Activated CD8-positive, alpha-beta memory T cell treated with anti-CD3 and anti-CD28 coated beads for 24 hours (primary cell): Measurements from ENCODE around the gene C2orf76.

ENCODE experiments used
- DNase-seq: peaks from one replicate; pipeline ENCODE4 v3.0.0-alpha.2; 2020

The C2orf76 gene

GRCh38 chr2:119293254-119293653, 73.4 kb downstream of the C2orf76 start:
- no peak for DNase-seq

DNA sequence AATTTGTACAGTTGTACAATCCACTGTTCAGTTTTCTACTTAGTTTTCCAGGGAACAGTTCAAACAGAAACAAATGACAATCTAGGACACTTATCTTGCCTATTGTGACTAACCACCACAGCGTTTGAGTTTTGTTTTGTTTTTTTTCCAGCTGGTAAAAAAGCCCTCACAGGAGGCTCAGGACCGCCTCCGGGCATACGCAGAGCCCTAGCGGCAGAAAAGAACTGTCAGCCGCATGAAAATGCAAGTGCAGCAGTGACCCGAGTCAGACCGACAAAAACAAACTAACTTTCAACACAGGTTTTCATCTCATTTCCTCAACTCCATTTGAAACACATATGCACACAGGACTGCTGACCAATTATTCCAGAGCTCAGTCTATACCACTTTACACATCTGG, 74.4 kb downstream of the C2orf76 start:
- no peak for DNase-seq

DNA sequence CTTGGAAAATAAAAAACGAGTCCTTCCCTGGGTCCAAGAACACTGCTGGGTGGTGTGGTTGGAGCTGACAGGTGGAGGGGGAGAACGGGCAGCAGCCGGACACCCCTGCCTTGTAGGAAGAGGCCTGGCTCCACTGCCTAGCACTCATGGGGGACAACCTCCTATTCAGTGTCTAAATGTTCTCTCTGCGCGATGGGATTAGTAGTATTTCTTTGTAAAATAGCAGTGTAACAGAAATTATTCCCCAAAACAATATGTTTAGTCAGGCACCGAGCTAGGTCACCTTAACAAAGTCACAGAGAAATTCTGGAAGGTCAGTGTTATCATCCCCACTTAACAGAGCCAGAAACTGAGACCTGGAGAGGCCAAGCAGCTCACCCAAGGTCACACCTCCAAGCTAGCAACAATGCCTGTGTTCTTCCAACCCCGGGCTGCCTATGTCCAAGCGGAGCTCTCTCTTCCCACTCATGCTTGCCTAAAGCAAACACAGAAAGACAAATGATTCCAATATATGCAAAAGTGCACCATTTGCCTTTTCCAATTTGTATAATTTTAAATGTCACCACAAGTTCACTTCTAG, 75.0 kb downstream of the C2orf76 start:
- no peak for DNase-seq

DNA sequence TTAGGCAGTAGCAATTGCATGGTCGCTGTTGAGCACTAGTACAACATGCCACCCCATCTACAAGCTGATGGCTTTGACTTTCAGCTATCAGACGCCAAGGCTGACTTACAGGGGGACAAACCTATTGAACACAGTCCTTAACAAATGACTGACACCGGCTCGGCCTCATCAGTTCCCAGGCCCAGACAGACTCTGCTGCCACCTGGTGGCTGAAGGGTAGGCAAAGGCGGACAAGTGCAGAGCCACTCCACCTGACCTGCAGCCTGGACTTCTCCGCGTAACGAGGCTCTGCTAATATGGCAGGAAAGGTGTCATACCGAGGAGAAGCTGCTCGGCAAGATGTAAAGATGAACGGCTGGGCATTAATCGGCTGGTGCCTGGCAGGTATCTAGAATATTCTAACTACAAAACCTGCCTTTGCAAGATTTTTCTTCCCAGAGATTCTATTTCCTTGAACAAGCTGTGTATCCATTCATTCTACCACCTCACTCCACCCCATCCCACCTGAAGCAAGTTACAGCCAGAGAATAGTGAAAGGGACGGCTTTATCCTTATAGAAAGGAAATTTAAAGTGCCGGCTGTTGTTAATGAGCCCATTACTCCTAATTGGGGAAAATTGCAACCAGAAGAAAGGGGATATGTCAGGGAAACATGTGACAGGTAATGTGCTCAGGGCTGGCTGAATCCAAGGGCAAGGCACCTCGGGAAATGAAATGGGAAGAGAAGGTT, 75.6 kb downstream of the C2orf76 start:
- peak; percentile 84 for DNase-seq

DNA sequence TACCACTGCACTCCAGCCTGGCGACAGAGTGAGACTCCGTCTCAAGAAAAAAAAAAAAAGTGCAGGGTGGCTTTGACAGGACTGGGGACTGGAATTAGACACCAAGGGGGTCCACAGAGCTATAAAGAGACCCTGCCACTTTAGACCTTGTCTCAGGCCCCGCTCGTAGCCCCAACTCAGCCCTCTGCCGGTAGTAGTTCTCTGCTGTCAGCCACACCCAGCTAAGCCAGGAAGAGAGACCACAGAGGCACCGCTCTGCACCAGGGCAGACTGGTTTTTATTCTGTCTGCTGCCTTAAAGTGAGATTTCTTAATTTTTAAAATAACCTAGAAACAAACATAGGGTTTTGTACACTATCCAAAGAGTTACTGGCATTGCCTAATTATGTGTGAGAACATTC, 77.0 kb downstream of the C2orf76 start:
- no peak for DNase-seq

GRCh38 chr2:119289093-119289492, 77.5 kb downstream of the C2orf76 start:
- no peak for DNase-seq

GRCh38 chr2:119288576-119288975, 78.1 kb downstream of the C2orf76 start:
- peak; percentile 33 for DNase-seq

DNA sequence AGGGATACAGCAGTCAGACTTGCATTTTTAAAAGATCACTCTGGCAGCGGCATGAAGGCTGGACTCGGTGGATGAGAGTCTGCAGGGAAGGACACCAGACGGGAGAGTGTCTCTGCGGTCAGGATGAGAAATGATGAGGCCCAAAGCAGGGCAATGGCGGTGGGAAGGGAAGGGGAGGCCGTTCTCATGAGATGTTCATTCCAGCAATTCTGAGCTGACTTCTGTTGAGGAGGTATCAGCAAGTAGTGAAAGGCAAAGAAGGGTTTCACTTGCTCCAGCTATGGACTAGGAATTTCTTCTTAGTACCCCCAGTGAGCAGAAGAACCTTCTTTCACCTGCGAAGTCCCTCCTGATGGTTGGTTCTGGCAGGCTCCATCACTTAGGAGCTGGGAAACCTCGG, 80.0 kb downstream of the C2orf76 start:
- no peak for DNase-seq

DNA sequence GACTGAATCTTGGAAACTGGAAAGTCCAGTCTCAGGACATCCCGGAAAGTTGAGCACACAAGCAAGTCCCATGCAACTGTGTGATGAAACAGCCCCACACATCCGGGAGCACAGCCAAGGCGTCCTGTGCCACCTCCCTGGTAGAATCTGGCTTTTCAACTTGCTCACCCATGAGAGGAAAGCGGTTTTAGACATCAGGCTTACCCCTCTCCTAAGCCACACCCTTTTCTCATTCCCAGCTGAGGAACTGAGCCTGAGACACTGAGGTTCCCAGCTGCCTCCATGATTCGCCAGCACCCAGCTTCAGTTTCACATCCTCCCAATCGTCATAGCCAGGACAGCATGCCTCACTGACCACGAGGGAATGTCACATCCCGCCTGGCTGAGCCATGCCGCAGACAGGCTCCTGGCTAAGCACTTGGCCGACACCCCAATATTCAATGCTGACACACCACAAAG, 82.7 kb downstream of the C2orf76 start:
- DNase-seq, result no peak

- DNase-seq, result no peak
These were observed 83.6 kb downstream of the C2orf76 start for GRCh38 chr2:119282996-119283511.

- DNase-seq, result no peak
These were observed 84.3 kb downstream of the C2orf76 start for GRCh38 chr2:119282146-119282995.

- DNase-seq, result no peak
These were observed 86.0 kb downstream of the C2orf76 start for GRCh38 chr2:119280680-119281079.

GRCh38 chr2:119279666-119280065, 87.0 kb downstream of the C2orf76 start:
- DNase-seq, result no peak

DNA sequence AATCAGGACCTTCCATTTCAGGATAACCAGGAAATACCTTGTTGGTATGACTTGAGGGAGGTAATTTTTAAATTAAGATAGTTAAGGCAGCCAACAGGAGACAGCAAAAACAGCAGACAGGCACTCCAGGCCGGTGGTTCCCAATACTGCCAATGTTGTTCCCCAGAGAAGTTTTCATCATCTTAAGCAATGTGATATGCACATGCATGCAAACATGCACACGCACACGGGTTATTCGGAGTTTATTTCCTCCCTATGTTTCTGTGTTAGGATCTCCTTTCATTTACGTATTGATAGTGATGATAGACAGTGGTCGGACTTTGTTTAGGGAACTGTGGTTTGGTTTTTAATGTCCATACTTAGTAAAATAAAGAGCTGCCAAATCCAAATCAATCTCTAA, 87.7 kb downstream of the C2orf76 start:
- DNase-seq, result no peak

DNA sequence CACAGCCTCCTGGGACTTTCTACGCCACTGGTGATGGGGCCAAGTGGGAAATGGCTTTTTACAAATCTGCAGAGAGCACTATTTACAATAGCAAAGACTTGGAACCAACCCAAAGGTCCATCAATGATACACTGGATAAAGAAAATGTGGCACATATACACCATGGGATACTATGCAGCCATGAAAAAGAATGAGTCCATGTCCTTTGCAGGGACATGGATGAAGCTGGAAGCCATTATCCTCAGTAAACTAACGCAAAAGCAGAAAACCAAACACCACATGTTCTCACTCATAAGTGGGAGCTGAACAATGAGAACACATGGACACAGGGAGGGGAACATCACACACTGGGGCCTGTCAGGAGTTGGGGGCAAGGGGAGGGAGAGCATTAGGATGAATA, 88.2 kb downstream of the C2orf76 start:
- DNase-seq, result peak; percentile 19

DNA sequence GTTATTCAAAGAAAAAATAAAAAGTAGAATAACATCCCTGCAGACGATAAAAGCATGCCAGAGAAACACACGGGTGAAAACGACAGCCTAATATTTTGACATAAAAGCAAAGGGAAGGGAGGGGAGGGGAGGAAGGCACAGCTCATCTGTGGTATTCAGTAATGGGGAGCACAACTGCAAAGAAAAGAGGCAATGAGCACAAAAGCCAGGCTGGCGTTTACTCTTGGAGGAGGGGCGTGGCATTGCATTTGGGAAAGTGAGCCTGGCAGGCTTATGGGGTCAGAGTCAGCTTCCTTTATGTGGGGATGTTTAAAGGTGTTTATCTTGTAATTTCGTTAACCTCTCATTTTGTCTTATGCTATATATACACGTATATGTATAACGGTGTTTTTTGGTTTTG, 89.8 kb downstream of the C2orf76 start:
- DNase-seq, result peak; percentile 9

DNA sequence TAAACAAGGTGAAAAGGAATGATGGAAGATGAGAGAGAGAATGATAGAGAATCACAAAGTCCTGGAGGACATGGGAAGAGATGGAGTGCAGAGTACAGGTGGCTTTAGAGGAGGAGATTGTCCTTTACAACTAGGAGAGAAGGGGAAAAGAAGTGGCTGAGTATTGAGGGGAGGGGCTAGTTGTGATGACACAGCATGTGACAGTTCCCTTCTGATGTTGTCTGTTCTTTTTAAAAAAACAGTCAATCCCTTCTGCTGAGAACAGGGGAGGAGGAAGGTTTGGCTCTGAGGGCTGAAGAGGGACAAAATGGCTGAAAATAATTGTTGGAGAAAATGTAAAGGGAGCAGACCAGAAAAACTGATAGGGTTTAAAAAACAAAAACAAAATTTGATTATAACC, 99.0 kb downstream of the C2orf76 start:
- DNase-seq, result no peak

DNA sequence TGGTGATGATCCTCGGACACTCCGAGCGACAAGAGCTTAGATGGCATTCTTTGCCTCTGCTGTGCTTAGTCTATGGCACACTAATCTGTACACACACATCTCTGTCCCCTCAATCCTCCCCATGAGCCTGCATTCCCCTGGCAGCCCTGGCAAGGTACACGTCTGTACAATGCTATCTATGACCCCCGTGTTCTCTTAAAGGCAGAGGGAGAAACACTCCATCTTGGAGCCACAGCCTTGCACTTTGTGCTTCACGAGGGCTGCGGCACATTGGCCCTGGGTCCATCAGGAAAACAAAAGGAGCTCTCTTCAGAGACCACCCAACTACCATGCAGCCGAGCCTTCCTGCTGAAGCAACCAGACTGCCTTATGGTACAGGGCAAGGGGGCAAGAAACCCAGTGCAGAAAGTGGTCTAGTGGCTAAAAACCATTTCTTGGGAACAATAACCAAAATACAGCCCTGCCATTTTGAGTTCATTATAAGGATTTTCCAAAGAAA, 100.5 kb downstream of the C2orf76 start:
- peak; percentile 11 for DNase-seq

GRCh38 chr2:119265693-119266066, 101.0 kb downstream of the C2orf76 start:
- peak; percentile 11 for DNase-seq

GRCh38 chr2:119264781-119265692, 101.6 kb downstream of the C2orf76 start:
- peak; percentile 65 for DNase-seq

DNA sequence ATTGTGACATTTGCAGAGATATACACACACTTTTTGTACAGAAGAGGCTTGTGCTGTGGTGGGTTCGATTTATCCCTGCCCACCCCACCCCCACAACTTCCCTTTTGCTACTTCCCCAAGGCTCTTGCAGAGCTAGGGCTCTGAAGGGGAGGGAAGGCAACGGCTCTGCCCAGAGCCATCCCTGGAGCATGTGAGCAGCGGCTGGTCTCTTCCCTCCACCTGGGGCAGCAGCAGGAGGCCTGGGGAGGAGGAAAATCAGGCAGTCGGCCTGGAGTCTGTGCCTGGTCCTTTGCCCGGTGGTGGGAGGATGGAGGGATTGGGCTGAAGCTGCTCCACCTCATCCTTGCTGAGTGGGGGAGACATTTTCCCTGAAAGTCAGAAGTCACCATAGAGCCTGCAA, 103.0 kb downstream of the C2orf76 start:
- peak; percentile 4 for DNase-seq

DNA sequence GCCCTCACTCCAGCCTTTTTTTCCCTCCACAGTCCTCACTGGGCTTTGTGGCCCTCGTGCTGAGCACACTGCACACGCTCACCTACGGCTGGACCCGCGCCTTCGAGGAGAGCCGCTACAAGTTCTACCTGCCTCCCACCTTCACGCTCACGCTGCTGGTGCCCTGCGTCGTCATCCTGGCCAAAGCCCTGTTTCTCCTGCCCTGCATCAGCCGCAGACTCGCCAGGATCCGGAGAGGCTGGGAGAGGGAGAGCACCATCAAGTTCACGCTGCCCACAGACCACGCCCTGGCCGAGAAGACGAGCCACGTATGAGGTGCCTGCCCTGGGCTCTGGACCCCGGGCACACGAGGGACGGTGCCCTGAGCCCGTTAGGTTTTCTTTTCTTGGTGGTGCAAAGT, 103.6 kb downstream of the C2orf76 start:
- DNase-seq, result peak; percentile 7
